BJ (cell line): ENCODE data around the gene SORCS2. TPM values are rescaled to one million over a fixed set of nuclear protein-coding genes. Genes with fewer than 3 reads are reported as not detected.

Experiments used
- CTCF ChIA-PET: fragments of 350-600 bp; formaldehyde crosslinking; extraction: SDS; loops from one replicate; lab custom pipeline; 2021; ENCODE audit warnings: antibody characterized with exemption, inconsistent platforms; lab: Yijun Ruan, JAX
- POLR2A ChIA-PET: fragments of 300-600 bp; sonication (Branson Sonifier 250); formaldehyde crosslinking; extraction: SDS; loops from one replicate; lab custom pipeline; 2021; ENCODE audit warnings: antibody characterized with exemption; lab: Charles Lee
- DNase-seq: peaks from one replicate; pipeline ENCODE4 v3.0.0-alpha.2; 2011; ENCODE audit warnings: low read depth
- H3K27me3 ChIP-seq: 2 replicates; pipeline ENCODE4 v1.6.0; 2011; ENCODE audit warnings: low read length; ENCODE audit not compliant: control insufficient read depth, insufficient read depth
- H3K36me3 ChIP-seq: 2 replicates; pipeline ENCODE4 v1.5.1; 2011; ENCODE audit warnings: low read length; ENCODE audit not compliant: control insufficient read depth, insufficient read depth
- H3K4me3 ChIP-seq: 2 replicates; pipeline ENCODE4 v1.5.1; 2011; ENCODE audit warnings: low read depth, mild to moderate bottlenecking, control low read depth, low read length
- polyA plus RNA-seq: library from polyadenylated mRNA; depleted of rRNA; stranded (reverse); fragments of >200 nt; gene quantifications from 2 replicates; pipeline ENCODE4 v1.2.3, GENCODE V29; 2011
- TF ChIP-seq, protein P1 (sequence below): IDR thresholded peaks from 2 replicates; pipeline ENCODE4 v1.5.1; 2011; ENCODE audit warnings: low read depth, mild to moderate bottlenecking, control low read depth, inconsistent platforms, low read length, moderate library complexity; ENCODE audit not compliant: insufficient read depth

Gene SORCS2
- polyA plus RNA-seq, 1 experiment = 0.63 TPM

GRCh38 chr4:7384929-7385890 is 192.9 kb downstream of the SORCS2 start:
- ChIA-PET POLR2A (no interaction called here), CTCF (no interaction called here)
- Histone ChIP-seq H3K4me3 (no peak overlapping the region), H3K27me3 (no peaks in the 10 kb centered on the region; the same call in none of the 2 replicates), H3K36me3 (no peaks in the 10 kb centered on the region)
- DNase-seq = no peak
- TF ChIP-seq, protein P1, sequence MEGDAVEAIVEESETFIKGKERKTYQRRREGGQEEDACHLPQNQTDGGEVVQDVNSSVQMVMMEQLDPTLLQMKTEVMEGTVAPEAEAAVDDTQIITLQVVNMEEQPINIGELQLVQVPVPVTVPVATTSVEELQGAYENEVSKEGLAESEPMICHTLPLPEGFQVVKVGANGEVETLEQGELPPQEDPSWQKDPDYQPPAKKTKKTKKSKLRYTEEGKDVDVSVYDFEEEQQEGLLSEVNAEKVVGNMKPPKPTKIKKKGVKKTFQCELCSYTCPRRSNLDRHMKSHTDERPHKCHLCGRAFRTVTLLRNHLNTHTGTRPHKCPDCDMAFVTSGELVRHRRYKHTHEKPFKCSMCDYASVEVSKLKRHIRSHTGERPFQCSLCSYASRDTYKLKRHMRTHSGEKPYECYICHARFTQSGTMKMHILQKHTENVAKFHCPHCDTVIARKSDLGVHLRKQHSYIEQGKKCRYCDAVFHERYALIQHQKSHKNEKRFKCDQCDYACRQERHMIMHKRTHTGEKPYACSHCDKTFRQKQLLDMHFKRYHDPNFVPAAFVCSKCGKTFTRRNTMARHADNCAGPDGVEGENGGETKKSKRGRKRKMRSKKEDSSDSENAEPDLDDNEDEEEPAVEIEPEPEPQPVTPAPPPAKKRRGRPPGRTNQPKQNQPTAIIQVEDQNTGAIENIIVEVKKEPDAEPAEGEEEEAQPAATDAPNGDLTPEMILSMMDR = no peak

DNA sequence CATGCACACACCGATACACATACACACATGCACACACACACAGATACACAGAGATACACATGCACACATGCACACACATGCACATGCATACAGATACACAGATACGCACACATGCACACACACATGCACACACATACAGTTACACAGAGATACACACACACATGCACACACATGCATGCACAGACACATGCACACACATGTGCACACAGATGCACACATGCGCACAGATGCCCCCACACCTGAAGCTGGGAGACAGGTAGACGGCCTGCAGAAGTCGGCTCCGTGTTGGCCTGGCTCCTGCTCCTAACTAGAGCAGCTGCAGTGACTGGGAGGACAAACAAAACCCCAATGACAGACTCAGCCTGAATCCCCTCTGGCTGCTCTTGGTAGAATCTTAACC is 195.6 kb downstream of the SORCS2 start:
- DNase-seq = no peak
- ChIA-PET CTCF (no interaction called here), POLR2A (no interaction called here)
- no peak overlapping the region for H3K4me3 ChIP-seq
- no peaks in the 10 kb centered on the region for H3K36me3 ChIP-seq
- TF ChIP-seq, protein P1 = no peak
- 0 out of 2 replicates have a peak, but pooled peaks cover 2% of the 10 kb centered on the region for H3K27me3 ChIP-seq

DNA sequence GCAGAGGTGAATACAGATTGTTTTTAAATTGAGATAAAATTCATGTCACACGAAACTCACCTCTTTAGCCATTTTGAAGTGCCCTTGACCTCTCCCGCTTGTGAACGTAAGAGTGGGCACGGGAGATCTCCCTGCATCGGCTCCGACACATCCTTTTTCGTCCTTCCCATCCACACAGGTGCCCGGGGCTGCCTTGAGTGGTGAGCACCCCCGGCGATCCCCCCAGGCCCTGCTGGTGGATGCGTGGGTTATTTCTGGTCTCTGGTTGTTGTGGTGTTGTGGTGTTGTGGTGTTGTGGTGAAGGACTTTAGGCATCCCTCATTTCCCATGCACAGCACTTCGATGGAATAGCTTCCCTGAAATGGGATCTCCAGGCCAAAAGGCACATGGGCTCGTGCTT is 196.3 kb downstream of the SORCS2 start:
- TF ChIP-seq, protein P1 = no peak
- no peak overlapping the region for H3K4me3 ChIP-seq
- 0 out of 2 replicates have a peak, but pooled peaks cover 2% of the 10 kb centered on the region for H3K27me3 ChIP-seq
- POLR2A ChIA-PET = no interaction called here
- no peaks in the 10 kb centered on the region for H3K36me3 ChIP-seq
- DNase-seq = no peak
- CTCF ChIA-PET = no interaction called here

DNA sequence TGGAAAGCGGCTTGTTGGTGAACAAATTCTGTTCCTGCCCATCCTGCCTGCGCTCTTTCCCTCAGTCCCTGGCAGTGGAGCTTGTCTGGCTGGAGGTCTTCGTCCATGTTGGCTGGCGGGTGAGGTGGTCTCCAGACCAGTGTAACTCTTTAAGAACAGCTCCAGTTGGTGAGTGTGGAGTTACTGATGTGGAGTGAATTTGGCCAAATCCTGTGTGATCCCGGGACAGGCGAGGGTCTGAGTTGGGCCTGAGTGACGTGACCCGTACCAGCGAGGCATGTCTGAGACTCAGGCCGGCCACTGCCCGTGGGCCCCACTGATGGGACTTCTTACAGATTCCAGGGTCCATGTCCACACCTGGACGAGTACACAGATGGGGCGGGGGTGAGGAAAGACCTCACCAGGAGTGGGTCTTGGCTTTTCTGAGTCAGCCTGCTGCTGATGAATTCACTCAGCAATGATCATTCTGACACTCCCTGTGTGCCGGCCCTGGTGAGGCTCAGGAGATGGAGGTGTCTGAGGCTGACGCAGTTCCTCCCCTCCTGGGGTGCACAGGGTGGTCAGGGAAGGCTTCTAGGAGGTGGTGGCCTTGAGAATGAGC is 196.9 kb downstream of the SORCS2 start:
- no peaks in the 10 kb centered on the region for H3K36me3 ChIP-seq

More for the DNA sequence above, 196.9 kb downstream of the SORCS2 start:
- POLR2A ChIA-PET = no interaction called here
- CTCF ChIA-PET = interaction anchor here (0.6 kb wide), 1 partner anchor 63 kb away, joined by 4 read pairs; no protein-coding TSS in a partner anchor
- H3K27me3 ChIP-seq = 0 out of 2 replicates have a peak, but pooled peaks cover 2% of the 10 kb centered on the region
- no peak overlapping the region for H3K4me3 ChIP-seq
- TF ChIP-seq, protein P1 = no peak
- DNase-seq = no peak
